GM19467 (cell line): ENCODE results near the gene HSPG2.
"Not testable (repeated sequence)": the region's sequence is repeated elsewhere in the genome, so short reads cannot be mapped to it uniquely, and the experiment has no call there.

Experiments
- ATAC-seq: cut with Tn5 transposase; IDR thresholded peaks from one replicate; pipeline ENCODE4 v1.9.1; 2021; ENCODE audit warnings: mild to moderate bottlenecking, moderate library complexity; ENCODE audit not compliant: unreplicated experiment

The HSPG2 gene

GRCh38 chr1:21830792-21831453 lies 106.2 kb downstream of the HSPG2 start:
- no peak for ATAC-seq

GRCh38 chr1:21829294-21829693 lies 107.8 kb downstream of the HSPG2 start:
- no peak for ATAC-seq

GRCh38 chr1:21828506-21829210 lies 108.5 kb downstream of the HSPG2 start:
- no peak for ATAC-seq

GRCh38 chr1:21828075-21828474 lies 109.0 kb downstream of the HSPG2 start:
- no peak for ATAC-seq

GRCh38 chr1:21827141-21827679 lies 109.9 kb downstream of the HSPG2 start:
- ATAC-seq, result no peak

- not testable (repeated sequence) for ATAC-seq
These were observed 110.4 kb downstream of the HSPG2 start for GRCh38 chr1:21826694-21827093.

GRCh38 chr1:21825393-21825792 lies 111.7 kb downstream of the HSPG2 start:
- ATAC-seq, result no peak

- no peak for ATAC-seq
These were observed 112.2 kb downstream of the HSPG2 start for GRCh38 chr1:21824926-21825325.

GRCh38 chr1:21823980-21824702 lies 113.0 kb downstream of the HSPG2 start:
- ATAC-seq, result no peak

- no peak for ATAC-seq
These were observed 113.7 kb downstream of the HSPG2 start for GRCh38 chr1:21823206-21823979.

GRCh38 chr1:21822349-21822748 lies 114.8 kb downstream of the HSPG2 start:
- ATAC-seq, result no peak

- ATAC-seq, result no peak
These were observed 115.6 kb downstream of the HSPG2 start for GRCh38 chr1:21821385-21822019.

- ATAC-seq, result no peak
These were observed 116.4 kb downstream of the HSPG2 start for GRCh38 chr1:21820597-21821232.

GRCh38 chr1:21818656-21819055 lies 118.5 kb downstream of the HSPG2 start:
- ATAC-seq, result no peak

GRCh38 chr1:21816602-21817302 lies 120.4 kb downstream of the HSPG2 start:
- no peak for ATAC-seq

GRCh38 chr1:21815724-21816321 lies 121.3 kb downstream of the HSPG2 start:
- no peak for ATAC-seq

- ATAC-seq, result no peak
These were observed 122.0 kb downstream of the HSPG2 start for GRCh38 chr1:21814981-21815582.

GRCh38 chr1:21814241-21814918 lies 122.7 kb downstream of the HSPG2 start:
- no peak for ATAC-seq
